ENCODE results near the gene JPH2. TPM values are rescaled to one million over a fixed set of nuclear protein-coding genes. Genes with fewer than 3 reads are reported as not detected.

Gene JPH2
- total and polyA plus RNA-seq, 10 of the 15 experiments (the other 5 are each of a cell fraction or from before 2014, with no cell fraction given) = 0.16 TPM; not detected in 9

- no peaks in the 10 kb centered on the region for H3K4me1 ChIP-seq (ENCODE audit: control insufficient read depth, insufficient read depth, low read length)
- no peak overlapping the region for H3K27ac ChIP-seq (ENCODE audit: control insufficient read depth, insufficient read depth)
- no peaks in the 10 kb centered on the region for H4K20me1 ChIP-seq (ENCODE audit: control insufficient read depth, insufficient read depth)
- DNase-seq (ENCODE audit: low read depth, low spot score) (no peak), ATAC-seq (no peak), FAIRE-seq (no peak)
- H3K9ac ChIP-seq (ENCODE audit: control insufficient read depth, insufficient read depth, low read length) = no peak overlapping the region
- CTCF ChIA-PET = interaction anchor here (0.8 to 2.1 kb wide), 5 partner anchors 9 to 650 kb away, joined by 3 to 6 read pairs (median 5); no protein-coding TSS in a partner anchor
- intact Hi-C loops (cut with micrococcal nuclease; ENCODE audit: unreplicated experiment) (no loop called here), in situ Hi-C loops (cut with MboI) (no loop called here)
- POLR2A ChIA-PET = no interaction called here
- H3K36me3 ChIP-seq (ENCODE audit: control insufficient read depth in 2 of 2, insufficient read depth in 2 of 2, low read length in 1 of 2) = no peaks in the 10 kb centered on the region
- H3K79me2 ChIP-seq (ENCODE audit: control insufficient read depth, insufficient read depth, low read length) = no peaks in the 10 kb centered on the region
- RAD21 ChIA-PET (ENCODE audit: unreplicated experiment) = interaction anchor here (1.8 kb wide), 1 partner anchor 18 kb away, joined by 5 read pairs; no protein-coding TSS in a partner anchor
- H2AFZ ChIP-seq (ENCODE audit: control insufficient read depth, low read depth, low read length) = no peak overlapping the region
- H3K4me2 ChIP-seq (ENCODE audit: control insufficient read depth, insufficient read depth) = no peak overlapping the region
- SMC1A ChIA-PET (ENCODE audit: uncharacterized antibody, unreplicated experiment) = interaction anchor here (0.9 to 1.4 kb wide), 3 partner anchors 8 to 650 kb away, joined by 3 to 4 read pairs (median 3); no protein-coding TSS in a partner anchor
- WGBS (ENCODE audit: insufficient coverage, insufficient replicate concordance, low lambda C conversion rate, missing lambda C conversion rate) = 83% methylated on average over 5 of the region's 5 CpGs
- TF ChIP-seq E4F1 (IDR thresholded peaks at IDR 0.05; ENCODE audit: borderline replicate concordance, partially characterized antibody) (no peak), RUNX3 (IDR thresholded peaks at IDR 0.05; ENCODE audit: low read length) (no peak), ATF2 (IDR thresholded peaks at IDR 0.05; ENCODE audit: low read length) (no peak), POLR2A (IDR thresholded peaks at IDR 0.05; ENCODE audit: low read depth, low read length) (no peak), ZNF687 (IDR thresholded peaks at IDR 0.05) (no peak), PAX5 (IDR thresholded peaks at IDR 0.05; ENCODE audit: borderline replicate concordance, low read depth, low read length) (no peak), HCFC1 (IDR thresholded peaks at IDR 0.05; ENCODE audit: low read length) (no peak), BCLAF1 (IDR thresholded peaks at IDR 0.05) (no peak), SREBF2 (IDR thresholded peaks at IDR 0.05; ENCODE audit: low read length) (no peak), ZNF217 (IDR thresholded peaks at IDR 0.05) (no peak), GATAD2B (conservative IDR thresholded peaks at IDR 0.05; ENCODE audit: low read depth) (no peak), MEF2A (IDR thresholded peaks at IDR 0.05; ENCODE audit: insufficient read depth, low read depth, low read length) (no peak), ASH2L (IDR thresholded peaks at IDR 0.05; ENCODE audit: borderline replicate concordance, low read depth) (no peak), ZNF207 (IDR thresholded peaks at IDR 0.05; ENCODE audit: borderline replicate concordance) (no peak), ZSCAN29 (IDR thresholded peaks at IDR 0.05) (no peak)
- H3K27me3 ChIP-seq (replicated peaks in 1 of 2; ENCODE audit: control insufficient read depth in 2 of 2, insufficient read depth in 2 of 2, low read length in 1 of 2) = no peaks in the 10 kb centered on the region
- BruUV-seq (replicated peaks) = no TSS peak
- H3K4me3 ChIP-seq = no peak overlapping the region
- H3K9me3 ChIP-seq (replicated peaks; ENCODE audit: control insufficient read depth, insufficient read depth, low read length) = no peaks in the 10 kb centered on the region
These were observed 88.3 kb downstream of the JPH2 start for GRCh38 chr20:44098657-44099056.

All from GM12878 (cell line).